Midbrain (tissue), 1 donor: ENCODE data around the gene ABCD2.
"Not testable (repeated sequence)": the region's sequence is repeated elsewhere in the genome, so short reads cannot be mapped to it uniquely, and the experiment has no call there.

Source experiments
- DNase-seq: peaks from one replicate; lab custom pipeline; 2025; lab: John Stamatoyannopoulos, UW

The ABCD2 gene

GRCh38 chr12:39612250-39612649 lies 7.4 kb downstream of the ABCD2 start:
- DNase-seq: no peak

GRCh38 chr12:39611818-39612217 lies 7.8 kb downstream of the ABCD2 start:
- no peak for DNase-seq

GRCh38 chr12:39610436-39611025 lies 9.1 kb downstream of the ABCD2 start:
- no peak for DNase-seq

- no peak for DNase-seq
These were observed 12.7 kb downstream of the ABCD2 start for GRCh38 chr12:39606712-39607423.

GRCh38 chr12:39605996-39606395 lies 13.6 kb downstream of the ABCD2 start:
- no peak for DNase-seq

- DNase-seq: no peak
These were observed 14.1 kb downstream of the ABCD2 start for GRCh38 chr12:39605501-39605900.

- DNase-seq: no peak
These were observed 16.5 kb downstream of the ABCD2 start for GRCh38 chr12:39603065-39603464.

GRCh38 chr12:39601951-39602350 lies 17.7 kb downstream of the ABCD2 start:
- not testable (repeated sequence) for DNase-seq

GRCh38 chr12:39595928-39596327 lies 23.7 kb downstream of the ABCD2 start:
- DNase-seq: no peak

- DNase-seq: no peak
These were observed 27.3 kb downstream of the ABCD2 start for GRCh38 chr12:39592295-39592694.

- DNase-seq: no peak
These were observed 31.3 kb downstream of the ABCD2 start for GRCh38 chr12:39588348-39588747.

- DNase-seq: no peak
These were observed 32.4 kb downstream of the ABCD2 start for GRCh38 chr12:39587225-39587624.

GRCh38 chr12:39586816-39587215 lies 32.8 kb downstream of the ABCD2 start:
- DNase-seq: no peak

- DNase-seq: no peak
These were observed 38.0 kb downstream of the ABCD2 start for GRCh38 chr12:39581592-39581991.

- DNase-seq: no peak
These were observed 44.1 kb downstream of the ABCD2 start for GRCh38 chr12:39575498-39575875.

GRCh38 chr12:39574785-39575497 lies 44.7 kb downstream of the ABCD2 start:
- no peak for DNase-seq

- no peak for DNase-seq
These were observed 45.2 kb downstream of the ABCD2 start for GRCh38 chr12:39574378-39574777.

GRCh38 chr12:39573971-39574370 lies 45.6 kb downstream of the ABCD2 start:
- DNase-seq: no peak

- DNase-seq: no peak
These were observed 47.1 kb downstream of the ABCD2 start for GRCh38 chr12:39572551-39572950.

- no peak for DNase-seq
These were observed 48.3 kb downstream of the ABCD2 start for GRCh38 chr12:39571351-39571750.

- no peak for DNase-seq
These were observed 66.1 kb downstream of the ABCD2 start for GRCh38 chr12:39553476-39553875.

- not testable (repeated sequence) for DNase-seq
These were observed 75.4 kb downstream of the ABCD2 start for GRCh38 chr12:39544211-39544610.

GRCh38 chr12:39541471-39541870 lies 78.1 kb downstream of the ABCD2 start:
- no peak for DNase-seq
